ENCODE results near the gene EMX2. TPM values are rescaled to one million over a fixed set of nuclear protein-coding genes. Genes with fewer than 3 reads are reported as not detected.

Gene EMX2
- total RNA-seq, 1 donor from 2014 or later, result 0.25 TPM

GRCh38 chr10:117546581-117547015 is 4.1 kb downstream of the EMX2 start:
- H3K4me1 ChIP-seq, result peaks cover 47% of the 10 kb centered on the region
- H3K4me3 ChIP-seq, result no peak overlapping the region
- no peaks in the 10 kb centered on the region for H3K36me3 ChIP-seq
- DNase-seq, result no peak
- TF ChIP-seq CTCF (IDR thresholded peaks at IDR 0.05; ENCODE audit: borderline replicate concordance), result no peak
- no peaks in the 10 kb centered on the region for H3K9me3 ChIP-seq (replicated peaks)
- H3K27ac ChIP-seq (replicated peaks), result no peak overlapping the region
- peaks cover 100% of the 10 kb centered on the region for H3K27me3 ChIP-seq (ENCODE audit: low read depth)
- intact Hi-C loops (cut with micrococcal nuclease), result no loop called here

GRCh38 chr10:117547016-117547715 is 4.6 kb downstream of the EMX2 start:
- peaks cover 47% of the 10 kb centered on the region for H3K4me1 ChIP-seq
- intact Hi-C loops (cut with micrococcal nuclease), result no loop called here
- no peaks in the 10 kb centered on the region for H3K36me3 ChIP-seq
- peaks cover 100% of the 10 kb centered on the region for H3K27me3 ChIP-seq (ENCODE audit: low read depth)
- DNase-seq, result no peak
- no peak overlapping the region for H3K4me3 ChIP-seq
- TF ChIP-seq CTCF (IDR thresholded peaks at IDR 0.05; ENCODE audit: borderline replicate concordance), result no peak
- H3K9me3 ChIP-seq (replicated peaks), result no peaks in the 10 kb centered on the region
- H3K27ac ChIP-seq (replicated peaks), result no peak overlapping the region

GRCh38 chr10:117547716-117548668 is 5.4 kb downstream of the EMX2 start:
- TF ChIP-seq CTCF (IDR thresholded peaks at IDR 0.05; ENCODE audit: borderline replicate concordance), result no peak

GRCh38 chr10:117549100-117549585 is 6.6 kb downstream of the EMX2 start:
- Histone ChIP-seq H3K36me3 (no peaks in the 10 kb centered on the region), H3K9me3 (replicated peaks) (no peaks in the 10 kb centered on the region), H3K4me3 (no peak overlapping the region), H3K27me3 (ENCODE audit: low read depth) (peaks cover 100% of the 10 kb centered on the region), H3K4me1 (peaks cover 45% of the 10 kb centered on the region), H3K27ac (replicated peaks) (no peak overlapping the region)
- TF ChIP-seq CTCF (IDR thresholded peaks at IDR 0.05; ENCODE audit: borderline replicate concordance), result no peak
- no peak for DNase-seq
- intact Hi-C loops (cut with micrococcal nuclease), result no loop called here

More at GRCh38 chr10:117547716-117548668, 5.4 kb downstream of the EMX2 start:
- H3K36me3 ChIP-seq, result no peaks in the 10 kb centered on the region
- H3K27ac ChIP-seq (replicated peaks), result no peak overlapping the region
- no peak for DNase-seq
- intact Hi-C loops (cut with micrococcal nuclease), result no loop called here
- H3K9me3 ChIP-seq (replicated peaks), result no peaks in the 10 kb centered on the region
- H3K4me1 ChIP-seq, result peaks cover 48% of the 10 kb centered on the region
- peaks cover 100% of the 10 kb centered on the region for H3K27me3 ChIP-seq (ENCODE audit: low read depth)
- H3K4me3 ChIP-seq, result no peak overlapping the region

- DNase-seq, result no peak
- intact Hi-C loops (cut with micrococcal nuclease), result no loop called here
- H3K4me3 ChIP-seq, result no peak overlapping the region
- no peaks in the 10 kb centered on the region for H3K9me3 ChIP-seq (replicated peaks)
- no peak for TF ChIP-seq CTCF (IDR thresholded peaks at IDR 0.05; ENCODE audit: borderline replicate concordance)
- no peak overlapping the region for H3K27ac ChIP-seq (replicated peaks)
- no peaks in the 10 kb centered on the region for H3K36me3 ChIP-seq
- peaks cover 37% of the 10 kb centered on the region for H3K4me1 ChIP-seq
- H3K27me3 ChIP-seq (ENCODE audit: low read depth), result peaks cover 100% of the 10 kb centered on the region
Measured at GRCh38 chr10:117550076-117550475, 7.5 kb downstream of the EMX2 start.

All from left ventricle myocardium inferior (tissue), 1 donor.